ENCODE results near the gene C6orf141.

DNA sequence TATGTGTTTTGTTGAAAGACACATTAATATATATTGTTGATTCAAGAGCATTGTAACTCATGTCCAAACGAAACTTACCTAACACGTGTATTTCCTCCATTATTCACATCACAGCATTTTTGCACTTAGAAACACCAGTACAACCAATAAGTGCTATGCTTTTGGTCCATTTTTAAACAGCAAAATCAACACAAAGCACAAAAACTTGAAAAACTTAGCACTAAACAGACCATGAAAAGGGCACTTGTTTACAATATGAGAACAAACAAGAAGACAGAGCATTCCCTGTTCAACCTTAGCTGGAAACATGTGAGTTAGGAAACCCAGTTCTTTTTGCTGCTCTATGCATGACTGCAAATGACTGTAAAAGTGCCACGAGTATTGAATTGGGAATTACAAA is 41.1 kb upstream of the C6orf141 start:
- TF ChIP-seq, protein P1, sequence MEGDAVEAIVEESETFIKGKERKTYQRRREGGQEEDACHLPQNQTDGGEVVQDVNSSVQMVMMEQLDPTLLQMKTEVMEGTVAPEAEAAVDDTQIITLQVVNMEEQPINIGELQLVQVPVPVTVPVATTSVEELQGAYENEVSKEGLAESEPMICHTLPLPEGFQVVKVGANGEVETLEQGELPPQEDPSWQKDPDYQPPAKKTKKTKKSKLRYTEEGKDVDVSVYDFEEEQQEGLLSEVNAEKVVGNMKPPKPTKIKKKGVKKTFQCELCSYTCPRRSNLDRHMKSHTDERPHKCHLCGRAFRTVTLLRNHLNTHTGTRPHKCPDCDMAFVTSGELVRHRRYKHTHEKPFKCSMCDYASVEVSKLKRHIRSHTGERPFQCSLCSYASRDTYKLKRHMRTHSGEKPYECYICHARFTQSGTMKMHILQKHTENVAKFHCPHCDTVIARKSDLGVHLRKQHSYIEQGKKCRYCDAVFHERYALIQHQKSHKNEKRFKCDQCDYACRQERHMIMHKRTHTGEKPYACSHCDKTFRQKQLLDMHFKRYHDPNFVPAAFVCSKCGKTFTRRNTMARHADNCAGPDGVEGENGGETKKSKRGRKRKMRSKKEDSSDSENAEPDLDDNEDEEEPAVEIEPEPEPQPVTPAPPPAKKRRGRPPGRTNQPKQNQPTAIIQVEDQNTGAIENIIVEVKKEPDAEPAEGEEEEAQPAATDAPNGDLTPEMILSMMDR (conservative IDR thresholded peaks at IDR 0.05; ENCODE audit: low read depth, low read length): no peak
- no peak for TF ChIP-seq EZH2 (IDR thresholded peaks at IDR 0.05; ENCODE audit: borderline replicate concordance, low read depth, low read length, poor library complexity, severe bottlenecking)

Measured in A673 (cell line).